Measurements from ENCODE around the gene MSTN. TPM values are rescaled to one million over a fixed set of nuclear protein-coding genes. Genes with fewer than 3 reads are reported as not detected.

MSTN gene
- total RNA-seq, 2 donors from 2014 or later, result 0.05 to 0.34 TPM

GRCh38 chr2:190060626-190061025, 1.9 kb downstream of the MSTN start:
- H3K4me3 ChIP-seq, result no peak overlapping the region
- no peaks in the 10 kb centered on the region for H3K9me3 ChIP-seq
- intact Hi-C loops (cut with DNase I), result loop anchor here (10.0 kb wide), 1 partner anchor 386 kb away; the partner anchor contains the start of gene ANKAR
- H3K36me3 ChIP-seq, result no peaks in the 10 kb centered on the region
- H3K4me1 ChIP-seq (replicated peaks), result no peaks in the 10 kb centered on the region
- no peak for DNase-seq (ENCODE audit: low spot score)
- WGBS, result 90% methylated on average over 2 of the region's 2 CpGs
- no peaks in the 10 kb centered on the region for H3K27me3 ChIP-seq (replicated peaks; ENCODE audit: insufficient read depth)
- TF ChIP-seq POLR2A (IDR thresholded peaks at IDR 0.05) (no peak), CTCF (IDR thresholded peaks at IDR 0.05) (no peak), POLR2AphosphoS5 (IDR thresholded peaks at IDR 0.05) (no peak)
- no peak overlapping the region for H3K27ac ChIP-seq

GRCh38 chr2:190060019-190060418, 2.5 kb downstream of the MSTN start:
- TF ChIP-seq POLR2A (IDR thresholded peaks at IDR 0.05), result no peak
- no peak for TF ChIP-seq CTCF (IDR thresholded peaks at IDR 0.05)
- TF ChIP-seq POLR2AphosphoS5 (IDR thresholded peaks at IDR 0.05), result no peak
- Histone ChIP-seq H3K9me3 (no peaks in the 10 kb centered on the region), H3K36me3 (no peaks in the 10 kb centered on the region), H3K4me3 (no peak overlapping the region), H3K27ac (no peak overlapping the region), H3K4me1 (replicated peaks) (no peaks in the 10 kb centered on the region), H3K27me3 (replicated peaks; ENCODE audit: insufficient read depth) (no peaks in the 10 kb centered on the region)
- DNase-seq (ENCODE audit: low spot score), result no peak
- WGBS, result 77% methylated on average over 4 of the region's 4 CpGs
- intact Hi-C loops (cut with DNase I), result loop anchor here (10.0 kb wide), 1 partner anchor 385 kb away; the partner anchor contains the start of gene ANKAR

- Histone ChIP-seq H3K4me1 (replicated peaks) (no peaks in the 10 kb centered on the region), H3K27me3 (replicated peaks; ENCODE audit: insufficient read depth) (no peaks in the 10 kb centered on the region), H3K9me3 (no peaks in the 10 kb centered on the region), H3K36me3 (no peaks in the 10 kb centered on the region), H3K27ac (no peak overlapping the region), H3K4me3 (no peak overlapping the region)
- 52% methylated on average over 5 of the region's 5 CpGs for WGBS
- DNase-seq (ENCODE audit: low spot score), result no peak
- TF ChIP-seq POLR2A (IDR thresholded peaks at IDR 0.05) (no peak), CTCF (IDR thresholded peaks at IDR 0.05) (no peak), POLR2AphosphoS5 (IDR thresholded peaks at IDR 0.05) (no peak)
- intact Hi-C loops (cut with DNase I), result no loop called here
Observed at GRCh38 chr2:190053426-190053825, 9.1 kb downstream of the MSTN start.

GRCh38 chr2:190052307-190052706, 10.2 kb downstream of the MSTN start:
- Histone ChIP-seq H3K4me1 (replicated peaks) (no peaks in the 10 kb centered on the region), H3K9me3 (no peaks in the 10 kb centered on the region), H3K27ac (no peak overlapping the region), H3K36me3 (no peaks in the 10 kb centered on the region), H3K27me3 (replicated peaks; ENCODE audit: insufficient read depth) (no peaks in the 10 kb centered on the region), H3K4me3 (no peak overlapping the region)
- DNase-seq (ENCODE audit: low spot score), result peak; percentile 12
- intact Hi-C loops (cut with DNase I), result no loop called here
- WGBS, result 50% methylated on average over 5 of the region's 5 CpGs
- TF ChIP-seq POLR2AphosphoS5 (IDR thresholded peaks at IDR 0.05) (peak; percentile 31), CTCF (IDR thresholded peaks at IDR 0.05) (no peak)

- Histone ChIP-seq H3K27ac (no peak overlapping the region), H3K4me1 (replicated peaks) (no peaks in the 10 kb centered on the region), H3K27me3 (replicated peaks; ENCODE audit: insufficient read depth) (no peaks in the 10 kb centered on the region), H3K4me3 (no peak overlapping the region), H3K9me3 (no peaks in the 10 kb centered on the region), H3K36me3 (no peaks in the 10 kb centered on the region)
- DNase-seq (ENCODE audit: low spot score), result no peak
- no peak for TF ChIP-seq POLR2AphosphoS5 (IDR thresholded peaks at IDR 0.05)
- intact Hi-C loops (cut with DNase I), result no loop called here
Observed at GRCh38 chr2:190051223-190051622, 11.3 kb downstream of the MSTN start.

Measured in prostate gland (tissue), 2 donors.